Pancreas (tissue), 10 donors: ENCODE results near the gene PRXL2B. TPM values are rescaled to one million over a fixed set of nuclear protein-coding genes. Genes with fewer than 3 reads are reported as not detected.

Experiments used
- ATAC-seq, 4 donors: fragments of 200-7000 bp; cut with Tn5 transposase; one replicate each; pipeline versions ENCODE4 v1.8.0 to v1.9.1; 2020; ENCODE audit warnings: mild to moderate bottlenecking in 4 of 4, moderate library complexity in 4 of 4
- DNase-seq, 6 donors: peaks; one replicate each; pipeline ENCODE4 v3.0.0-alpha.2; 2020
- FAIRE-seq: peaks from 2 replicates; lab custom pipeline; 2012; peaks lifted over from hg19 to GRCh38; lab: Jason Lieb, UNC
- H3K27ac ChIP-seq, 4 donors: fragments of 200-600 bp; sonication (generic); 1 replicate in 3 of 4; 2 replicates in 1 of 4; pipeline versions ENCODE4 v1.5.0 to v1.8.0; 2020
- H3K27me3 ChIP-seq, 4 donors: fragments of 200-600 bp; one replicate each; pipeline ENCODE4 v1.8.0; 2021
- H3K36me3 ChIP-seq, 3 donors: fragments of 200-600 bp; sonication (generic) in 1 of 3; one replicate each; pipeline versions ENCODE4 v1.5.0 to v1.8.0; 2020 to 2021
- H3K4me1 ChIP-seq, 3 donors: fragments of 200-600 bp; one replicate each; pipeline ENCODE4 v1.8.0; 2021
- H3K4me3 ChIP-seq, 4 donors: fragments of 200-600 bp; sonication (generic) in 2 of 4; one replicate each; pipeline versions ENCODE4 v1.5.0 to v1.8.0; 2020 to 2021
- H3K9me3 ChIP-seq, 4 donors: fragments of 200-600 bp; one replicate each; pipeline ENCODE4 v1.8.0; 2021
- CTCF ChIP-seq, 4 donors: fragments of 200-600 bp; sonication (generic) in 3 of 4; IDR thresholded peaks; one replicate each; pipeline versions ENCODE4 v1.5.0 to v1.8.0; 2021; ENCODE audit warnings: antibody characterized with exemption in 4 of 4
- WGBS, 2 donors: extraction: QIAGEN DNeasy Blood & Tissue Kit; methylation state at CpG; one replicate each; pipeline ENCODE4 v1.1.7; 2013; 5-methylcytosine and 5-hydroxymethylcytosine counted together
- intact Hi-C, 3 donors: fragments of 100-400 bp; cut with DNase I; formaldehyde crosslinking; loops; one replicate each; pipeline versions ENCODE4 v1.11.1 to v1.14.2; 2022
- polyA plus RNA-seq, 2 donors: library from polyadenylated mRNA; stranded (reverse); fragments of 200-250 nt; gene quantifications; one replicate each; pipeline ENCODE4 v1.2.3, GENCODE V29; 2013
- total RNA-seq, 6 donors: library from RNA; stranded (reverse); fragmentation: NEBNext Ultra II Directional in 4 of 6; extraction: Animal tissue kit (Norgen Biotek cat#: 25700) in 4 of 6; gene quantifications; one replicate each; pipeline versions ENCODE4 v1.2.1 to v1.2.4, GENCODE V29; 2021 to 2023
- donor health status: healthy with polysubstance abuse.
- donor health status: DM: no; HTN: no; CAD: no; lungs with moderate emphysema.
- donor health status: DM: no; HTN: no; CAD: no.
- donor health status: control.
- donor health status: control.
- donor health status: Bipolar disorder and iron deficiency.
- donor health status: DM: yes; HTN: yes; CAD: no.
- donor health status: DM: no; HTN: no; CAD: no.
- donor health status: DM: no; HTN: no; CAD: no.
- donor health status: DM: yes; HTN: yes; CAD: no.

Gene PRXL2B
- total and polyA plus RNA-seq, 8 donors, result 3.3 to 16.4 (median 11.5) TPM

- DNase-seq (no peak), FAIRE-seq (no peak), ATAC-seq (no peak)
- intact Hi-C loops, result loop anchor here in 1 of 3 donors (10.0 kb wide), 1 partner anchor 206 kb away; no protein-coding TSS in a partner anchor
- H3K27ac ChIP-seq, result no peak overlapping the region
- no peaks in the 10 kb centered on the region for H3K36me3 ChIP-seq
- no peak overlapping the region for H3K4me3 ChIP-seq
- no peak for TF ChIP-seq CTCF (IDR thresholded peaks at IDR 0.05)
- peaks cover 0 to 31% (median 0%) of the 10 kb centered on the region in 4 donors for H3K27me3 ChIP-seq
- no peaks in the 10 kb centered on the region for H3K9me3 ChIP-seq
- no peaks in the 10 kb centered on the region for H3K4me1 ChIP-seq
- 82 to 90% methylated on average over 35 of the region's 35 CpGs for WGBS, 2 donors
Observed at GRCh38 chr1:2630498-2631135, 44.0 kb downstream of the PRXL2B start.

GRCh38 chr1:2631136-2632050 lies 44.8 kb downstream of the PRXL2B start:
- no peak for TF ChIP-seq CTCF (IDR thresholded peaks at IDR 0.05)
- no peaks in the 10 kb centered on the region for H3K36me3 ChIP-seq
- H3K4me3 ChIP-seq, result no peak overlapping the region
- peaks cover 0 to 29% (median 0%) of the 10 kb centered on the region in 4 donors for H3K27me3 ChIP-seq
- no peak for ATAC-seq
- intact Hi-C loops, result loop anchor here in 1 of 3 donors (10.0 kb wide), 1 partner anchor 207 kb away; no protein-coding TSS in a partner anchor
- 47 to 50% methylated on average over 24 of the region's 24 CpGs for WGBS, 2 donors
- H3K4me1 ChIP-seq, result no peaks in the 10 kb centered on the region
- no peak overlapping the region for H3K27ac ChIP-seq
- DNase-seq, result peak in 1 of 6 donors; percentile 37
- no peak for FAIRE-seq
- no peaks in the 10 kb centered on the region for H3K9me3 ChIP-seq

GRCh38 chr1:2632051-2632430 lies 45.5 kb downstream of the PRXL2B start:
- Histone ChIP-seq H3K9me3 (no peaks in the 10 kb centered on the region), H3K27ac (no peak overlapping the region), H3K4me1 (no peaks in the 10 kb centered on the region), H3K4me3 (no peak overlapping the region), H3K27me3 (peaks cover 0 to 24% (median 0%) of the 10 kb centered on the region in 4 donors), H3K36me3 (no peaks in the 10 kb centered on the region)
- DNase-seq, result no peak
- ATAC-seq, result no peak
- intact Hi-C loops, result loop anchor here in 1 of 3 donors (10.0 kb wide), 1 partner anchor 207 kb away; no protein-coding TSS in a partner anchor
- FAIRE-seq, result no peak
- 41 to 44% methylated on average over 8 of the region's 8 CpGs for WGBS, 2 donors
- no peak for TF ChIP-seq CTCF (IDR thresholded peaks at IDR 0.05)

GRCh38 chr1:2632561-2633361 lies 46.2 kb downstream of the PRXL2B start, which contains the start of gene MMEL1:
Gene MMEL1 (minus strand): TSS chr1:2633016. CDS start chr1:2629484, 3,532 bp downstream.
- Histone ChIP-seq H3K4me3 (no peak within 1 kb of the TSS), H3K4me1 (no peaks in the 10 kb centered on the region), H3K27ac (no peak within 1 kb of the TSS), H3K36me3 (no peaks in the 10 kb centered on the region), H3K9me3 (no peaks in the 10 kb centered on the region), H3K27me3 (peaks cover 0 to 17% (median 0%) of the 10 kb centered on the region in 4 donors)
- intact Hi-C loops, result loop anchor here in 1 of 3 donors (10.0 kb wide), 1 partner anchor 208 kb away; no protein-coding TSS in a partner anchor
- FAIRE-seq, result no peak
- no peak for TF ChIP-seq CTCF (IDR thresholded peaks at IDR 0.05)
- peak in 1 of 6 donors; percentile 48 for DNase-seq
- WGBS, 2 donors, result 62 to 72% methylated on average over 15 to 16 of the region's 16 CpGs
- no peak for ATAC-seq
